ENCODE data around the gene FOSL1. TPM values are rescaled to one million over a fixed set of nuclear protein-coding genes. Genes with fewer than 3 reads are reported as not detected.

The FOSL1 gene
- under 1 TPM; 0.17 to 0.28 (median 0.21) TPM for polyA plus RNA-seq (ENCODE audit: insufficient read length in 4 of 4)

DNA sequence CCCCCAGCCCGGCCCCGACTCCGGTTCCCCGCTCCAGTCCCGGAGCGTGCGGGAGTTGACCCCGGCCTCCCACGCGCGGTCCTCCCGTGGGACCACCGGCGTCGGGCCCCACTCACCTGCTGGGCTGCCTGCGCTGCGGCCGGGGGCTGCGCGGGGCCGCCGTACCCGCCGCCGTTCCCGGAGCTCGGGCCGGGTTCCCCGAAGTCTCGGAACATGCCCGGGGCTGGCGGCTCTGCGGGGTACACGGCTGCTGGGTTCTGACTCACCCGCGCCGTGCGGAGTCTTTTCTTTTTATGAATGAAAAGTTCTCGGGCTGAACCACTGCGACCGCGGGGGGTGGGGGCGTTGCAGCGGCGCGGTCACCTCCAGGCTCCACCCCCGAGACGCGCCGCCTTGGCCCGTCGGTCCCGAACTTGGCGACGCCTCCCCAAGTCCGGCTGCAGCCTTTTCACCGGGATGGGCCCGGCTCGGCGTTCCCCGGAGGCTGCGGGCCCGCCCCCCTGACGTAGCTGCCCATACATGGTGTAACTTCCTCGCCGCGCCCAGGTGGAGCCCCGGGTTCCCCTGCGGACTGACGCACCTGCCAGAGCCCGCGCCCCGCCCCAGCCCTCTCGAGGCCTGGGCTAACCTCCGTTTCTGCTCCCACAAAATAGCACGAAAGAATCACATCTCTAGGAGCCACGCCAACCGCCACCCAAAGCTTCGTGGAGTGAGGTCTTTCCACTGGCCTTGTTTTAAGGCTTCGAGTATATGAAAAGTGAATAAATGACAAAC, at the start of gene FOSL1:
FOSL1 (minus strand) TSS at position 264 of the 774 bp plus-strand sequence; CDS start at position 215, 49 bp downstream.
- no peak for DNase-seq (ENCODE audit: low read depth in 4 of 4, low spot score in 3 of 4)

DNA sequence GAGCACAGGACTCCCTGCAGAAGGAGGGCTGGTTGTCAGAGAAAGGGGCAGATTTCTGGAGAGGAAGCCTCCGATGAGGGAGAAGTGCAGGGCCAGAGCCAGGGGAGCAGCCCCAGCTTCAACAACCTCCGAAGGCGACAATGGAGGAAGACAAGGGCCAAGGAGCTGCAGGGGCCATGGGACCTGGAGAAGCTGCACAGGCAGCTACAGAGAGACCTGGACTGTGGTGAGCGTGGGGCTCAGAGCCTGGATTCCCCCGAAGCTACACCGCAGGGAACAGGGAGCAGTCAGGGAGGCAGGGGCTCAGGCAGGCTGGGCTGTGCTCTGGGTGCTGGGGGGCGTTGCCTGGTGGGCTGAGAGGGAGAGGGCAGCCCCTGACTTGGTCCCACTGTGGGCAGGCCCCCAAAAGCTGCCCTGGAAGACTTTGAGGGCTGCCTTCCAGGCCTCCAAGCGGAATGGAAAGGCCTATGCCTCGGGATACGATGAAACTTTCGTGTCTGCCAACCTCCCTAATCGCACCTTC, 47.5 kb upstream of the FOSL1 start:
- no peak for DNase-seq (ENCODE audit: low read depth in 4 of 4, low spot score in 3 of 4)

DNA sequence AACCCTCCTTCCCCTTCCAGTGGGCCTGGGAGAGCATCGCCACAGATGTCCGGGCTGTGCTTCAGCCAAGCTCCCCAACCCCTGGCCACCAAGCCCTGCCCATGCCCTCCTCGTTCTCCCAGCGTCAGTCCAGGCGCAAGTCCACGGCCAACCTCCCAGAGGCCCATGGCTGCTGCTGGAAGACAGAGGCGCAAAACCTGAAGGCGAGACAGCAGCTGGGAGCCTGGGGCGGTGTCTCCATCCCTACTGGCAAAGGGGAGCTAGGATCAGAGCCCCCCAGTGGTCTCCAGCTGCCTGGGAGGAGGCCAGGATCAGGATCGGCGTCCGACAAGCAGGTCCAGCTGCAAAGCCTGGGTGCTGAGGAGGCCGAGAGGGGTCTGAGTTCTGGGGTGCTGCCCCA, 46.9 kb upstream of the FOSL1 start:
- DNase-seq (ENCODE audit: low read depth in 4 of 4, low spot score in 3 of 4): no peak

DNA sequence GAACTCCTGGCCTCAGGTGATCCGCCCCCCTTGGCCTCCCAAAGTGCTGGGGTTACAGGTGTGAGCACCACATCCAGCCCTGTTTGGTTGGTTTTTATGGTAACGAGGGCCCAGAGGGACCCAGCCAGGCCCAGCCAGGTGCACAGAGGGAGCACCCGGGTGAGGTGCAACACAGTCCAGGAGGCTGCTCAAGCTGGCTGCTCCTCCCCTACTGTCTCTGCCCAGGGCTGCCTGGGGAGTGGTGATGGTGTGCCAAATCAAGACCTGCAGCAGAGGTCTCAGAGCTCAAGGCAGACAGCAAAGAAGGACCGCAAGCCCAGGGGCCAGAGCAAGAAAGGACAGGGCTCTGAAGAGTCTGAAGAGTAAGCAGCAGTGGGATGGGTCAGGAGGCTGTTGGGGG, 46.5 kb upstream of the FOSL1 start:
- no peak for DNase-seq (ENCODE audit: low read depth in 4 of 4, low spot score in 3 of 4)

DNA sequence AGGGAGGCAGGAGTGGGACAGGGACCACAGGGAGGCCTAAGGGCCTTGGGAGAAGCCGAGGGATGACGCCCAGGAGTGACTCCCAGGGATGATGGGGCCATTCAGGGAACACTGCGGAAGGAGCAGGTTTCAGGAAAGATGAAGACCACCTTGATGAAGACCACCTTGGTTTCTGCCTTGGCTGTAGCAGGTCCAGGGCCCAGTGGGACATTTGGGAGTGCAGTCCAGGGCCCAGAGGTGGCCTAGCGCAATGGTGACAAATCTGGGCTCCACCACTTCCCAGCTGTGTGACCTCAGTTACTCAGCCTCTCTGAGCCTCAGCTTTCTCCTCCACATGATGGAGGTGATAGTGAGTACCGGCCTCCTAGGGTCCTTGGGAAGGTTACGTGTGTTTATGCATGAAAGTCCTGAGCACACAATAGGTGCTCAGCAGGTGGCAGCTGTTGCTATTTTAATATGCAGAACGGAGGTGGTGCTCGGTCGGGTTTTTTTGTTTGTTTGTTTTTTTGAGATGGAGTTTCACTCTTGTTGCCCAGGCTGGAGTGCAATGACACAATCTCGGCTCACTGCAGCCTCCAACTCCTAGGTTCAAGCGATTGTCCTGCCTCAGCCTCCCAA, 45.9 kb upstream of the FOSL1 start:
- DNase-seq (ENCODE audit: low read depth in 4 of 4, low spot score in 3 of 4): no peak

DNA sequence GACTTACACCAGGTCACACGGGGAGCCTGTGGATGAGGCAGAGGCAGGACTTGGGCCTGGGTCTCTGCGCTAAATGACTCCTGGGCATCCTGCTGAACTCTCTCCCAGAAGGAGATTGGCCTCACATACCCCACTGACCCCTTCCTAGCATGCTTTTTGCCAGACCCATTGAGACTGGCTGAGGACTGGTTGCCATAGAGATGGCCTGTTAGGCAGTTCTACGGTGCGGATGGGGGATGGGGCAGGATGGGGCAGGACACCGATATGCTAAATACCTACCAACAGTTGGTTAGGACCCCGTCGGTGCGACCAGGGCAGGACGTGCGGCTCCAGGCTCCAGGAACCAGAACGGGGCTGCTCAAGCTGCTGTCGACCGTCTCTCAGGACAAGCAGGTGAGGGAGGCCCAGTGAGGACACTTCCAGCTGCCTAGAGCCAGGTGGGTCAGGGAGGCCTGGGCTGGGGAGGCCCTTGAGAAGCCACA, 45.3 kb upstream of the FOSL1 start, which contains the start of gene TSGA10IP:
TSGA10IP (plus strand) TSS at position 51 of the 482 bp plus-strand sequence; CDS start at position 247, 196 bp downstream.
- no peak for DNase-seq (ENCODE audit: low read depth in 4 of 4, low spot score in 3 of 4)

DNA sequence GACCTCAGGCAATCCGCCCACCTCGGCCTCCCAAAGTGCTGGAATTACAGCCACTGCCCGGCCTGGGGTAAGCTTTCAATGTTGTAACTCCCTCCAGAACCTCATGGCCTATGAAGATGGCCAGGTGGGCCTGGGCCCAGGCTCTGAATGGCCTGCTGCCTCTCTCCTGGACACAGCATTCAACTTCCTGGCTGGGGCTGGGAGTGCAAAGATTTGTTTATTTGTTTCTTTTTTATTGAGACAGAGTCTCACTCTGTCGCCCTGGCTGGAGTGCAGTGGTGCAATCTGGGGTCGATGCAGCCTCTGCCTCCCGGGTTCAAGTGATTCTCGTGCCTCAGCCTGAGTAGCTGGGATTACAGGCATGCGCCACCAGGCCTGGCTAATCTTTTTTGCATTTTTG, 44.6 kb upstream of the FOSL1 start:
- DNase-seq (ENCODE audit: low read depth in 4 of 4, low spot score in 3 of 4): no peak

DNA sequence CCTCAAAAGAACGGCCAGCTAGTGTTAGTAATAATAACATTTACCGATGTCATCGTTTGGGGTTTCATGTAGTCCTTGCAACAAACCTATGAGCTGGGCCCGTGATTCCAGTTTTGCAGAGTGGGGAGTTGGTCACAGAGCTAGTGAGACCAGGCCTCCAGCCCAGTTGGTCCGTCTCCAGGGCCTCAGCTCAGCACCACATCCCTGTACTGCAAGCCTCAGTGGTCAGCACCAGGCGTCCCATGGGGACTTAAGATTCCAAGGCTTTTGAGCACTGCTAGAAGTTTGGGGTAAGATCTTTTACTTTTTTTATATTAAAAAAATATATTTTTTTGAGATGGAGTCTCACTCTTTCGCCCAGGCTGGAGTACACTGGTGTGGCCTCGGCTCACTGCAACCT, 44.0 kb upstream of the FOSL1 start:
- no peak for DNase-seq (ENCODE audit: low read depth in 4 of 4, low spot score in 3 of 4)

DNA sequence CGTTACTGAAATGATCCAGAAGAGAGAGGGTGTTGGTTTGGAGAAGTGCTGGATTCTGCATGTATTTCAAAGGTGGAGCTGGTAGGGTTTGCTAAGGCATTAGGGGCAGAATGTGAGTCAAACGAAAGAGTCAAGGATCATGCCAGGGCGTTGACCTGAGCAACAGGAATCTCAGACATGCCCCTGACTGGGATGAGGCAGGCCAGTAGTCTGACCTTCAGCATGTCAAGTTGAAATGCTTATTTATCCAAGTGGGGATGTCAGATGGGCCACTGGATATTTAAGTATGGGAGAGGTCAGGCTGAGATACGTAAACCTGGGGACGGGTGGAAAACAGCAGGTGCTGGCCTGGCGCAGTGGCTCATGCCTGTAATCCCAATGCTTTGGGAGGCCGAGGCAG, 42.3 kb upstream of the FOSL1 start:
- DNase-seq (ENCODE audit: low read depth in 4 of 4, low spot score in 3 of 4): no peak

DNA sequence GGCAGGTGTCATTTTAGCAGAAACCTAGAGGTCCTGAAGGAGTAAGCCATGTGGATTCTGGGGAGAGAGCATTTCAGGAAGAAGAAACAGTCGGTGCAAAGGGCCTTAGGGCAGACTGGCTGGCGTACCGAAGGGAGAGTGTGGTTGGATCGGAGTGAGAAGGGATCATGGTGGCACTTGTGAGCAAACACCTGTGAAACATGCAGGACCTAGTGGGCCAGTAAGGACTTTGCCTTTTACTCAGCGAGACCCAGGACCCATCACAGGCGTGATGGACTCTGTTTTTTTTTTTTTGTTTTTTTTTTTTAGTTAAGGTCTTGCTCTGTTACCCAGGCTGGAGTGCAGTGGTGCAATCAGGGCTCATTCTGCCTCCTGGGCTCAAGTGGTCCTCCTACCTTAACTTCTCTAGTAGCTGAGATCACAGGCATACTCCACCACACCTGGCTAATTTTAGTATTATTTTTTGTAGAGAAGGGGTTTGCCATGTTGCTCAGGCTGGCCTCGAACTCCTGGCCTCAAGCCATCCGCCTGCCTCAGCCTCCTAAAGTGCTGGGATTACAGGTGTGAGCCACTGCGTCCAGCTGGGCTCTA, 41.6 kb upstream of the FOSL1 start:
- DNase-seq (ENCODE audit: low read depth in 4 of 4, low spot score in 3 of 4): no peak

DNA sequence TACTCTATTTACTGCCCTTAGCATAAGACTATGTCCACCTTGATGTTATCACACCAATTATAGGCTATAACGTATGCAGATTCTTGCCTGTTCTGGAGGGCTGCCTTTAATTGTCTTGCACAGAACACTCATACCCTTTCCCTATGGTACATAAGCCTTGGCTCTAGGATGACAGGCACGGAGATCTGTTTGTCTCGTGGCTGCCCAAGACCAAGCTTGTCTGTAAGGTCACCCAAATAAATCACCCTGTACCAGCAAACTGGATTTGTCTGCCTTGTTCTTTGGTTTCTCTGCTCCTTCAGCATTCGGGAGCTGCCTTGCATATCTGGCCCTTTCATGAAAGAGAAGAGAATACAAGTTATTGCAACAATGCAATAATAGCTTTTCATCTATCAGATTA, 37.6 kb upstream of the FOSL1 start:
- DNase-seq (ENCODE audit: low read depth in 4 of 4, low spot score in 3 of 4): no peak

DNA sequence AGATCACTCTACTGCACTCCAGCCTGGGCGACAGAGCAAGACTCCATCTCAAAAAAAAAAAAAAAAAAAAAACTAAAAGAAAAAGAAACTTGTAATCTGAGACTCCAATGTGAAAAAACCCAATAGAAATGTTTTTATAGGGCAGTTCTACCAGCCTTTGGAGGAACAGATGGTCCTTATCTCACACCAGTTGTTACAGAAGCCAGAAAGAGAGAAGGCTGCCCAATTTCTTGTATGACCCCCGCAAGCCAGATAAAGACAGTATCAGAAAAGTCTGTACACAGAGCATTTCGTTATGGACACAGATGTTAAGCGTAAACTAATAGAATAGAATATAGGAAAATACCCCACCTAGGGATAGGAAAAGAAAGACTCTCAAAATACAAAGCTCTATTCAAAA, 33.8 kb upstream of the FOSL1 start:
- no peak for DNase-seq (ENCODE audit: low read depth in 4 of 4, low spot score in 3 of 4)

DNA sequence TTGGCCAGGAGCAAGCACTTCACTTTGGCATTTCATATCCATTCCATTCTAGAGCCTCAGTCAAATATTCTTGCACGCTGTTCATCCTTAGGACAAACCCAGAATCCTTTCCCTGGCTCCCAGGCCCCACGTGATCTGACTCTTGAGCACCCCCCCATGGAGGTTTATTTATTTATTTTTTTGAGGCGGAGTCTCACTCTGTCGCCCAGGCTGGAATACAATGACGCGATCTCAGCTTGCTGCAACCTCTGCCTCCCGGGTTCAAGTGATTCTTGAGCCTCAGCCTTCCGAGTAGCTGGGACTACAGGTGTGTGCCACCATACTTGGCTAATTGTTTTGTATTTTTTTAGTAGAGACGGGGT, 32.4 kb upstream of the FOSL1 start:
- no peak for DNase-seq (ENCODE audit: low read depth in 4 of 4, low spot score in 3 of 4)

DNA sequence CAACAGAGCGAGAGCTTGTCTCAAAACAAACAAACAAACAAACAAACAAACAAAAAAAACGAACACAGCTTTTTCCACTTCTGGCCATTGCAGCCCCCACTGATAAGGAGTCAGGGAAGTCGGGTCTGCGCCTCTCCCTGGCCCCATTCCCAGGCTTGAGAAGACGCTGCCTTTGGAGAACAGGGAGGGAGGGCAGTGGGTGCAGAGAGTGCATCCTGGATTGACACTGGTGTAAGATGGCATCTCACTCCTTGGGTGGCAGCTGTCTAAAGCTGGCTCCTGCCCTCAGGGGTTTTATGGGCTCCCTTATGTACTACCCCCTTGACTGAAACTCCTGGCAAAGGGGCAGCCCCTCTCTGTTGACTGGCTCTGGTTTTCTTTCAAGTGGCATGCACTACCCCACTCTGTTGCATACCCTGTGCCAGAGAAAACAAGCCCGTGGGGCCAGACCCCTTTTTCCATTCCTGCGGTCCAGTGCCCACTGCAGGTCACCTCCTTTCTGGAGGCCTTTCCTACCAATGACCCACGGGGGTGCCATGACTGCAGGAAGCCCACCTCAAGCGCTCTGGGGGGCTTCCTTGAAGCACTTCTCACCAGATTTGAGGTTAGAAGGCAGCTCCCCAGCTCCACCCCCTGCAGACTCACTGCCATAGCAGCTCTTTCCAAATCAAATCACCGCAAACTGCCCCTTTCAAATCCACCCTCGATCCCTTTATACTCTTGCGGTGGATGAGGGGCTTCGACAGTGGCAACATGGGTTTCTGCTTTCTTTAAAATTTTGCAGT, 31.8 kb upstream of the FOSL1 start:
- DNase-seq (ENCODE audit: low read depth in 4 of 4, low spot score in 3 of 4): no peak

DNA sequence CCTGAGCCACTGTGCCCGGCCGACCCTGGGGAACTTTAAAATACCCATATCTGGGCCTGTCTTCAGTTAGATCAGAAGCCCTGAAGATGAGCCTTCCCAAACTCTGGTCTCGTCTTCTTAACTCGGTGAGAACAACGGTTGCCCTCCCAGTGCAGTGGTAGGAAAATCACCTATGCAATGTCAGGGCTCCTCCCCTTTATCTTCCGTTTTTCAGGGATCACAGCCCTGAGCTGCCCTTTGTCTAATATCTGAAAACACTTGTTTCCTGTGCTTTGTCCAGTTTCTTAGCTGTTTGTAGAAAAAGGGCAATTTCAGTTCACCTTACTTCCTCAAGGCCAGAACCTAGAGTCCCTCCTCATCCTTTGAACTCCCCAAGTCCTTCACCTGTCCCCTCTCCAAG, 28.5 kb upstream of the FOSL1 start:
- DNase-seq (ENCODE audit: low read depth in 4 of 4, low spot score in 3 of 4): no peak

DNA sequence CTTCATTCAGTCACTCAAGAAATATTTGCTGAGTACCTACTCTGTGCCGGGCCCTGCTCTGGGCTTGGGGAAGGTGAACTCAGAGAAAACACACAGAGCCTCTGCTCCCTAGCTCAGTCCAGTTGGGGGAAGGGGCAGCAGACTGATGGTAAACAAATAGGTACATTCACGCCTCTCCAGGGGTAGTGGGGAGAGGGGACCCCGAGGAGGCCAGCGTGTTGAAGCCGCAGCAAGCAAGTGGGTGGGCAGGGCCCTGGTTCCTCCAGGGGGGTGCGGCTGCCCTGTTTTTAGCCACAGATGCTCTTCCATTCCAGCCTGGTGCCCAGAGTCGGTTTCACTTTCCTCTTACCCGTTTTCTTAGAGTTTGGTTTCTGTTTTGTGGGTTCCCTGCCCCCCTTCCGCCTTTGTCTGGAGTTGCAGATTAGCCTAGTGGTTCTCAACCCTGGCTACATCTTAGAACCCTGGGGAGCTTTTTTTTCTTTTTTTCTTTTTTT, 27.8 kb upstream of the FOSL1 start:
- no peak for DNase-seq (ENCODE audit: low read depth in 4 of 4, low spot score in 3 of 4)

DNA sequence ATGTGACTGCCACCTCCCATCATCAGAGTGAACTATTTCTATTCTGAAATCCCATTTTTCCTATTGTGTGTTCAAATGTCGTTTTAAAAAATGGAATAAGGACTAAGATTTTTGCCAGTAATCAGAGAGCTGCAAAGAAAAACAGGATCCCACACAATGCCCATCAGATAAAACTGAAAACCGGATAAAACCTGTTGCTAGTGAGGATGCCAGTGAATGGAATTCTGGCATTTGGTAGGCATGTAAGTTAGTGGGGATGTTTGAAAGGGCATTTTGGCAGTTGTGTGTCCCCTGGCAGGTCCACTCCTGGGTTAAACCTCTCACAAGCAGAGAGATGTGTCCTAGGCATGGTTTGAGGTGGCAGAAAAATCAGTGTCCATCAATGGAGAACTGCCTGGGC, 25.2 kb upstream of the FOSL1 start:
- DNase-seq (ENCODE audit: low read depth in 4 of 4, low spot score in 3 of 4): no peak

DNA sequence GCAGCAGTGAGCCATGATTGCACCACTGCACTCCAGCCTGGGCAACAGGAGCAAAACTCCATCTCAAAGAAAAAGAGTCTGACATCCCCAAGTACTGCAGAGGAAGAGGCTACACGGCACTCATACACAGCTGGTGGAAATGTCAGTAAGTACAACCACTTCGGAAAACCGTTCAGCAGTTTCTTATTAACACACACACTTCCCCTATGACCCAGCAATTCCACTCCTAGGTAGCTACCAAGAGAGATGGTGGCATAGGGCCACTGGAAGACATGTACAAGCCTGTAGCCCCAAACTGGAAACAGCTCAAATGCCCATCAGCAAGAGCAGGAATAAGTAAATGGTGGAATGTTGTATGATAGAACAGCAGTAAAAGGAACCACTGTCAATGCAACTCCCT, 22.4 kb upstream of the FOSL1 start:
- no peak for DNase-seq (ENCODE audit: low read depth in 4 of 4, low spot score in 3 of 4)

DNA sequence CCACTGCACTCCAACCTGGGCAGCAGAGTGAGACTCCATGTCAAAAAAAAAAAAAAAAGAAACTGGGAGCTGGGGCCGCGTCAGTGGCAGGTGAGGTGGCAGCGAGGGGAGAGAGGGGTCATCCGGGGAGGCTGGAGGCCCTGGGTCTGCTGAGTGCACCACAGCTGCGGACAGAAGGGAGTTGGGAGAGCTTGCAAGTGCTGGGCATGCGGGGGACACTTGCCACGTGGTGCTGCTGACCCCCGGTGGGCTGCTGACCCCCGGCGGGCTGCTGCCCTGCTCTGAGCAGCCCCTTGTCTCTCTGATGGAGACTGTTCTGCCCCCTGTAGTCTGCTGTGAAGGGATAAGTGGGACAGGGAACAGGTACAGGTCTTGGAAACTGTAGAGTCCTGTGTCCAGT, 21.7 kb upstream of the FOSL1 start:
- no peak for DNase-seq (ENCODE audit: low read depth in 4 of 4, low spot score in 3 of 4)

DNA sequence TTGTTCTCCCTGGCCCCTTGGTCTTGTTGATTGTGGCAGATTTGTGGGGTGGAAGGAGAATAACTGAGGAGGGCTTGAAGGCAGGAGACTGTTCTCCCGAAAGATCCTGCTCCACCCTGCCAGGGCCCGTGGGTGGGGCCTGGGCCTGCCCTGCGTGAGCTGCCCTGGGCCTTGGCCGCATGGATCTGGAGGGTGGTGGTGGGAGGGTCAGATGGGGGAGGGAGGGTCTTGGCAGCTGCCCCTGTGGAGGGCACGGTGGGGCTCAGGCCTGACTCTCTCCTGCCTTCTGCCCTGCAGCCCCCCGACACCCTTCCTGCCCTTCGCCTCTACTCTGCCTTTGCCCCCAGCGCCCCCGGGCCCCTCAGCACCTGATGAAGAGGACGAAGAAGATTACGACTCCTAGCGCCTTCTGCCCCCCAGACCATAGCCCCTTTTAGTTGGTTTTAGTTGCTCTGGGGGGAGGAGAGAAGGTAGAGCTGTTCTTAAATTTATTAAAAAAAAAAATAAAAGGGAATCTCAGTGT, 20.9 kb upstream of the FOSL1 start:
- no peak for DNase-seq (ENCODE audit: low read depth in 4 of 4, low spot score in 3 of 4)
